ENCODE measurements around the gene CCDC144A.
"Not testable (repeated sequence)": the region's sequence is repeated elsewhere in the genome, so short reads cannot be mapped to it uniquely, and the experiment has no call there.

CCDC144A gene

DNA sequence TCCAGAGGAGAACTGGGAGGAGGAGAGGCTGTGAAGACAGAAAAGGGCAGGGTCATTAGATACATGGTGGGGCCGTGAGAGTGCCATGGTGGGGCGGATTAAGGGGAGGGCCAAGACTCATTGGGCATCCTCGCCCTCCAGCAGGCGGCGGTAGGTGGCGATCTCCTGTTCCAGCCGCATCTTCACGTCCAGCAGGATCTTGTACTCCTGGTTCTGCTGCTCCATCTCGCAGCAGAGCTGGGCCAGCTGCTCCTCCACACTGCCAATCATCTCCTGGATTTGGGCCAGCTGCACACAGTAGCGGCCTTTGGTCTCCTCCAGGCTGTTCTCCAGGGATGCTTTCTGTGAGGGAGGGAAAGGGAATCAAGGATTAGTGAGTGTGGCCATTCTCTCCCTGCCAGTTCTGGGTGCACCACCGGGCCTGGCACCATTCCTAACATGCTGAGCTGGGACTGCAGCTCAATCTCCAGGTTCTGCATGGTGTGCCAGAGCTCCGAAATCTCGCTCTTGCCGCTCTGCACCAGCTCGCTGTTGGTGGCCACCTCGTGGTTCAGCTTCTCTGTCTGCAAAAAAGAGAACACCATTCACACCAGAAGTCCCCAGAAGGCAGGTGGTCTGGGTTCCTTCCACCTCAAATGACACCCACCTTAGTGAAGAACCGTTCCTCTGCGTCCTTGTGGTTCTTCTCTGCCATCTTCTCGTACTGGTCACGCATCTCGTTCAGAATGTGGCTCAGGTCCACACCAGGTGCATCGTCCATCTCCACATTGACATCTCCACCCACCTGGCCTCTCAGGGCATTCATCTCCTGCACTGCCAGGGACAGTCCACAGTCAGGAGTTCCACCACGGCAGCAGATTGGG is 129.0 kb downstream of the CCDC144A start:
- no peak for DNase-seq

DNA sequence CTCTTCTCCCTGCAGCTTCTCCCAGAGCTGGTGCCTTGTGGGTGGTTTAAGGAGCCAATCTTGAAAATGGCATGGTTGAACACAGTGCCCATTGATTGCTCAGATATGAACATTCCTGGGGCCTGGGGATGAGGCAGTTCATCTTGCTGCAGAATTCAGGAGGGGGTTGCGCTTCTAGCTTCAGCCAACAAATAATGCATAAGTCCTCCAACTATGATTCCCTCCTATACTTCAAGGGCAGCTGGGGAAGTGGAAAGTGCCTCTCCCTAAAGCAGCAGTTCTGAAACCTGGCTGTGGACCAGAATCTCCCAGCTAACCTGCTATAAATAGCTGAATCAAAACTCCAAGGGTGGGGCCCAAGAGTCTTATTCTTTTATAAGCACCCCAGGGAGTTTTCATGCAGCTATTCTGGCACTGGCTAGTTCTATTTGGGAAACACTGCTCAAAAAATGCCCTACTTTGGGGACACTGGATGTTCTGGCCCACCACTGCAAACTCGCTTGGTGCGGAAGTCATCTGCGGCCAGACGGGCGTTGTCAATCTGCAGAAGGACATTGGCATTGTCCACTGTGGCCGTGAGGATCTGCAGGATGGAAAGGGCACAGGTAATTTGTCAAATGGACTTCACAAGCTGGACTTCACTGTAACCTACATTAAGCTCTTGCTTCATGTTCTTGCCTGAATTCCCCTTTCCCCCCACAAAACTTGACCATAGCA is 130.3 kb downstream of the CCDC144A start:
- DNase-seq, result no peak

DNA sequence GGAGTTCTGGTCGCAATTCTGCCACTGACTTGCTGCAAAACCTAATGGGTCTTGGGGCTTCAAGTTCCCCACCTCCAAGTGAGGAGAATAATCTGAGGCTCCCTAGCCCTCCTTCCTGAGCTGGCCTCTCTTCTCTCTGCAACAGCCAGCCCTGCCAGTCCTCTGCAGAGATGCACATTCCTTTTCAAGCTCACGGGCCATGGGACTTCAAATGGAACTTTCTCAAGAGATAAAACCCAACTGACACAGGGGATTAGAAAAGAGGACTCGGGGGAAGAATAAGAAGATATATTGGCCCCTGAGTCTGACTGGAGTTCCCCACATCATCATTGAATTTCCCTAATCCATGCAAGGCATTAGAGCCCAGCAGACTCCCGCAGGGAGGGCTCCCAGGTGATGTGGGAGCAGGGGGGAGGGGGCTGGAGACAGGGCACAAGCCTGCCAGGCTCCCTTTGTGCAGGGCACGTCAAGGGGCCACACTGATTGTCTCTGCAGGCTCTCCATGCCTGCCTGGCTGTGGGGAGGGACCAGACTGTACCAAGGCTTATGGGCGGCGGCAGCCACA is 131.0 kb downstream of the CCDC144A start:
- no peak for DNase-seq

DNA sequence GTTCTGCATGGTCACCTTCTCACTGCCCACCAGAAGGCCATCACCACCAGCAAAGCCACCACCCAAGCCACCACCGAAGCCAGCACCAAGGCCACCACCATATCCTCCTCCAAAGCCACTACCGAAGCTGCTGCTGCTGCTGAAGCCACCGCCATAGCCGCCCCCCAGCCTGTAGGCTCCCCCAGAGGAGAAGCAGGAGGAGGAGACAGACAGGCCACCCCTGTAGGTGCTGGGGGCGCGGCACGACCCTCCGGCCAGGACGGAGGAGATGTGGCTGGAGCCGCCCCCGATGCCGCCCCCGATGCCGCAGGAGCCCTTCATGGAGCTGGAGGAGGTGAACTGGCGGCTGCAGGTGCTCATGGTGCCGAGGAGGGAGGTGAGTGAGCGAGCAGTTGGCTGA is 132.1 kb downstream of the CCDC144A start:
- not testable (repeated sequence) for DNase-seq

DNA sequence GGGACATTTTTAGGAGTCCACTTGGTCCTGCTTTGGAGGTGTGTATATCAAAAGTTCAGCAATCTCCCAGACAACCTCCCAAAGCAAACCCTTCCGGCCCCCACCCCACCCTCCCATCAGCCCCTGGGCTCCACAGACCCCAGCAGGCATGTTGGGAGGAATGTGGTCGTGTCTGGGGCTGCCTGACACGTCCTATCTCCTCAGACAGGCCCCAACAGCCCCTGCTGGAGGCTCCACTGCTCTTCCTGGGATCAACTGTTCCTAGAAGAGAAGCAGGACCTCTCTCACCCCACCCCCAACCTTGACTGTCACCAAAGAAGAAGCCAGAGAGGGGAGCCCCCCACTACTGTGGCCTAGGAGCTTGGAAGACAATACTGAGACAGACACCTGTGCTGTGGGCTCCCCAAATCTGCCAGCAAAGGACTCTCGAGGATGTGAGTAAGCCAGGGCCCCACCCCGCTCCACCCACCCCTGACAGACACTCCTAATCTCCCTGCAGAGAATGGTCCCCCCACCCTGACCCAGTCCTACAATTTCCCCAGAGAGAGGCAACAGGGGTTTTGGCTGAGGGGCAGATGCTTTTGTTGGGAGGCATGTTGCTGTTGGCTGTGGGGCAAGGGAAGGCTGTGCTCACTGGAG is 133.8 kb downstream of the CCDC144A start:
- DNase-seq, result not testable (repeated sequence)
